ENCODE data around the gene SLX4IP. TPM values are rescaled to one million over a fixed set of nuclear protein-coding genes. Genes with fewer than 3 reads are reported as not detected.

Gene SLX4IP
- polyA plus RNA-seq, 1 donor = 4.3 TPM

DNA sequence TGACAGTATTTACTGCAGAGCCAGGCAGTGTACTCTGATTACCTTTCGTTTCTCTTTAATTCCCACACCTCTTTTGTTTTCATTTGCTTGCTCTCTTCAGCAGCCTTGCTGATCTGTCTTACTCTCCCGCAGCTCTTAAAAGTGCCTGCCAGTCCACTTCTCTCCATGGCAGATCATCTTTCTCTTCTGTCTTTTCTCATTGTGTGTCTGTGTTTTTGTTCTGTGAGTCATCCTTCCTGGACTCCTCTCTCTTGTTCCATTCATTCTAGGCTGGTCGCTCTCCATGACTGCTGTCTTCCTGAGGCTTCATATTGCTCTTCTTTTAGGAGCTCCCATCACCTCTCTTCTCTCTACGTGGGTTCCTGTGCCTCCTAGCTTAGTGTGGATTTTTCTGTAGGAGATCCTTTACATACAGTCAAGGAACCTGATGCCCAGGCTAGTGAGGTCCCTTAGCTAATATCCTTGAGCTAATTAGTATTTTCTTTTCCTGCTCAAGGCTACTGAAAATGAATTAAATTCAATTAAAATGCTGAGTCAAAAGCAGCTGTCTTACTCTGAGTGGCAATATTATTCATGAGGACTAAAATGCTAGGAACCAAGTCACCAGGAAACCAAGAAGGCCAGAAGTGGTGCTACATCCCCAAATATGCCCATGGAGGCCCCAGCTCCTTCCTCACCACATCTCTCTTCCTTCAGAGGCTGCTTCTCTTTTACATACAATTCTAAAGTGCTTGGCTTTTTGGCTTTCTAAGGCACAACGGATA, 86.1 kb downstream of the SLX4IP start:
- DNase-seq (ENCODE audit: low read depth) = no peak

DNA sequence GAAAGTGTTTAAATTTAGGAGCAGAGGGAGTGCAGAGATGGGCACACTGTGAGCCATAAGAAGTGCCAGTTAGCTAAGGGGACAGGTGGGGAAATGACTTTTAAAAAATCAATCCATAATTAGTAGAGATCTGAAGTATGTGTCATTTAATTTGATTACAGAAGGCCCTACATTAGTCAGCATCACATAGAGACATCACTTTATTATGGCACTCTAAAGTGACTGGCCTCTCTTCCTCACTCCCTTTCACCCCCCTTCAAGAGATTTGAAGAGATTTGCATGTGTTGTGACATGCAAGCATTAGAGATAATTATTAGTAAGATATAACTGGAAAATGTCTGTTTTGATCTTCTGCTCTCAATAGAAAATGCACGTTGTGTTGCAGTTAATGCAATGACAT, 86.7 kb downstream of the SLX4IP start:
- no peak for DNase-seq (ENCODE audit: low read depth)

DNA sequence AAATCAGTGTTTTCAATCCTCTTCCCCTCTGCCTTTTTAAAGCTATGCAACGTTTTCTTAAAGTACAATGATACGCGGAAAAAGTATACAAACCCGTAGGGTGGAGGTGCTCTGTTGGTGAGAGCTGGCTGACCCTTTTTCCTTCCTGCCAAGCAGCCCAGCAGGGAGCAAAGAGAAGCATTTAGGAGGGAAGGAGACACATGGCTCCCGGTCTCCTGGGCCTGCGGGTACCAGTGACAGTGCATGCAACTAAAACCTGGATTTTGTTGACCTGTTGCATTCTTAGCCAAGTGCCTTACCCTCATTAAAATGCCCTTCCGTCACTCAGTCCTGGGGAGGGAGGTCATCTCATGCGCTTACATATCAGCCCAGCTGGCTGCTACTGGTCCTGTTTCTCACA, 87.2 kb downstream of the SLX4IP start:
- no peak for DNase-seq (ENCODE audit: low read depth)

DNA sequence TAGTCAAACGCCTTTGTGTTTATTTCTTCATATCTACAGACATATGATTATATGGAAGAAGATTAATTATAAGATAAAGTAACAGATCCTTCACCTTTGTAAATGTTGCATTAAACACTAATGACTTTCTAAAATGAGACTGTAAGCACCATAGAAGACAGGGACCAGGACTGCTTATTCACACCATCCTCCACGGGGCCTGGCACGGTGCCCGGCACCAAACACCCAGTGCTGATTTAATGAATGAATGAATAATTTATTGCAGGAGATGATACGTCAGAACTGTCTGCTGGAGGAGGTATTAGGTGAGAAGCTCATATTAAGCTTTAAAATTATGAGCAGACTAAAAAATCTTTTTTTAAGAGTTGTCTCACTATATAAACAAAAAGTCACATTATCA, 88.3 kb downstream of the SLX4IP start:
- DNase-seq (ENCODE audit: low read depth) = no peak

DNA sequence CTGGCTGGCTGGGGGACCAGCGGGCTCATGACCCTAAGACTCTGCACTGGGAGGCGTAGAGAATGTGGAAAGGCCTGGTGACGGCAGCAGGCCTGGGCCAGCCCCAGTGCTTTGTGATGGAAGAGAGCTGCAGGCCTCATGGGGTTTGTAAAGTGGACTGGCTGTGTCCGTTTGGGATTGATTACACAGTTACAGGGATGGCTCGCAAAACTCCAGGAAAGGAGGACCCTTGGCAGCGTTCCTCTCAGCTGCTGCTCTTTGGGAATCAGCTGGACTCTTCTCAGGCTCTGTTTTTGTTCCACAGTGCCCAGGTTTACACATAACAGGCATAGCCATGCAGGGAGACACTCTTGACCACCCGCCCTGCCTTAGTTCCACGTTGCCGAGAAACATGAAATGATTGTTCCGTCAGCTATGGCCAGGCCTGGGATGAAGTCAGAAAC, 89.0 kb downstream of the SLX4IP start:
- peak; percentile 51 for DNase-seq (ENCODE audit: low read depth)

DNA sequence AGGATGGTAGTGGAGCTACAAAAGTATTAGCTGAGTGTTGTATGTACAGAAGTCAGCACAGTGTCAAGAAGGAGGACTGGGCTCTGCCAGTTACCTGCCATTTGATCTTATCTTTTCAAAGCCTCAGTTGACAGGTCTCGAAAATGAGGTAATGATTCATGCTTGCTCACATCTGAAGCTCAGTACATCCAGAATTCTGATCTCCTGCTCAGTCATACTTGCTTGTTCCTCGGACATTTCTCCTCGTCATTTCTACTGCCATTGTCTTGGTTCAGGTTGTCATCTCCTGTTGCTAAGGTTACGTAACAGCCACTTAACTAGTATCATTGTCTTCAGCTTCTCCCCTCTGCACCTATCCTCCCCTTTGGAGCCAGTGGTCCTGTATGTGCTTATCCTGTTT, 89.5 kb downstream of the SLX4IP start:
- no peak for DNase-seq (ENCODE audit: low read depth)

DNA sequence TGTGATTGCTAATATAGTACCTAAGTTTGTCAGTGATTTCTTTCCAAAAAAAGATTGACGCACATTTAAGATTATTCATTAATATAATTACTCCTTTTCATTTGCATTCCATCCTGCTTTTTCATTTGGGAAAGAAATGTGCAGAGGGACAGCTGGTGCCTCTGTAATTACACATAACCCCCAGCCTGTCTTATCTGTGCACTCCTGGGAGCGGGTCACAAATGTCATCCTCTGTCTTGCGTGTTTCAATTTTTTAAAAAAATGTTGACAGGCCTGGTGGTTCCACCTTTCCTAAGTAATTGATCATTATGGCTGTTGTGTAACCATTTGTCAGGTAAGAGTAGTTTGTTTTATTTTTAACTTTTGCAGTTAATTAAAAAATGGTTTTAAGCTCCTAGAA, 92.7 kb downstream of the SLX4IP start:
- DNase-seq (ENCODE audit: low read depth) = no peak

DNA sequence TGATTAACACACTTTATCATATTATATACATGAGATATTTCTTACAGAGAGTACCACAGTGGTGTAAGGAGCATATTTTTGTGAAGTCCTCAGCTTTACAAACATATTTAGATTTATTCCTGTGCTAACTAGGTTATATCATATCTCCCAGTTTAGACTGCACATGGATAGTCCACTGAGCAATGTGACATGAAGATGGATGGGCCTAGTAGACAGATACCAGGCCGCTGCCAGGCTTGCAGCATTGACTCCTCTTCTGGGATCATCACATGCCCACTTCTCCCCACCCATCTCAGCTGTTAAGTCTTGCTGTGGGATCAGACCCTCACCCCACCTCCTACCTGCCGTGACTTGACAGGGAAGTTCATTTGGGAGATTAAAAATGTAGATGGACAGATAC, 95.8 kb downstream of the SLX4IP start:
- no peak for DNase-seq (ENCODE audit: low read depth)

DNA sequence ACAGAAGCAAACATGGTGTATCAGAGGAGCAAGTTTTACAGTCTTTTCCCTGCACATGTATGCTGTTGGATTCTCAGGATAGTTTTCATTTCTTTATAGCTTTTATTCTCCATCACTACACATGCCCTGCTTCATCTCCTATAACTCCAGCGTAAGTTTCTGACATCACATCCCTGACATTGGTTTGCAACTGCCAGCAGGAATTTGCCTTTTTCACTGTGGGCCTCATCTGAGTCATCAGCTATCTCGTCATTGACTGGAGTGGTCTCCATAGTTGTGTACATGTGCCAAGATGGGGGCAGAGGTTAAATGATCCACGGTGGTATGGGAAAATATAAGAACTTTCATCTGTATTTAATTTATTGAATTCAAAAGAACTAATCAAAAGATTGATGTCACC, 96.7 kb downstream of the SLX4IP start:
- DNase-seq (ENCODE audit: low read depth) = no peak

DNA sequence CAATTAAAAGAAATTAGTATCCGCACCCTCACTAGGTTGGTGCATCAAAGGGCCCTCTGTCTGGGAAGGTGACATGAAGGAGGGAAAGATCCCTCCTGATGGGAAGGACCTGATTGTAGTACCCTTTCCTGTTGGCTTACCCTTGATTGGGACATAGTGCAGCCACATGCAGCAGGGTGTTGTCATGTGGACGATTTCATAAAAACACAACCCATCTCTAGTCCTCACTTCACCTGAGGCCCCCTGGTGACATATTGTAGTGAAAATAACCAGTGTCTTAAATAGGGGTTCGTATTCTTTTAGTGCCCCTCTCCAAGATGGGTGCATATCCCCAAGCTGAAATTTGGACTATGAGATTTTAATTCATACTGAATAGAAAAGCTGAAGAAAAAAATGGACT, 97.3 kb downstream of the SLX4IP start:
- no peak for DNase-seq (ENCODE audit: low read depth)

DNA sequence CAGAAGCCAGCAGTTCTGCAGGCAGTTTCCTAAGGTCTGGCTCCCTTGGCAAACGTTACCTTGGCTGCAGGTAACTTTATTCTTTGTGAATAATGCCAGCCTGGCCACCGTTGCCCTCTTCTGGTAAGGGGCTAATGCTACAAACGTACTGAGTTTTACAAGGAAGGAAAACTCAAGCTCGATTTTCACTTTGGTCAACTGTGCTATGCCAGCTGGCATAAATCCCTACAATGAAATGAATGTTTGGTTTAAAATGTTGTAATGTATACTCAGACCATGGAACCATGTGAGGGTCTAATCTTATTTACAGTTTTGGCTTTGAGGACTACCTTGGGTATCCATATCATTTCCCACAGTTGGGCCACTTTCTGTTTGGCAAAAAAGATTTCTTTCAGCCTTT, 101.4 kb downstream of the SLX4IP start:
- DNase-seq (ENCODE audit: low read depth) = no peak

DNA sequence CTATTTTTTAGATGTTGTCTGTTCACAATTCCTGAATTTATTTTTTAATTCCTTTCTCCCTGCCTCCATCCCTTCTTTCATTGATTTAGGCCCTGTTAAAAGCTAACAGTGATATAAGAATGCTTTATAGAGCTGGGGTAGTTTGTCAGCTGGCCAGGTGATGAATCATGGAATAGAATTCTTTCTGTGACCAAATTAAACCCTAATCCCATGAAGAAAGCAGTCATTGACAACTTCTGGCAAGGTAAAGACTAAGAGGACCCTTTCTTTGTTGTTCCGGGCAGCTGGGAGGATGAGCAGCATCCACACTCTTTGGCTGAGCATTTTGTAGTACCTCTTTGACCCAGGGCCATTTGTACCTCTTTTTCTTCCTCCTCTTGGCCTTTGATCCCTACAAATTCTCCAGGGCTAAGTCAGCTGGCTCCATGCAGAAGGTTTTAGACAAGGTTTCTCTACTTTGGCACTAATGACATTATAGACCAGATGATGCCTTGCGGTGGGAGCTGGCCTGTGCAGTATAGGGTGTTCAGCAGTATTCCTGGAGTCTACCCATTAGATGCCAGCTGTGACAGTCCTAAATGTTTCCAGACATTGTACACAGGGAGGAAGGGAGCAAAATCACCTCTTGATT, 102.9 kb downstream of the SLX4IP start:
- no peak for DNase-seq (ENCODE audit: low read depth)

DNA sequence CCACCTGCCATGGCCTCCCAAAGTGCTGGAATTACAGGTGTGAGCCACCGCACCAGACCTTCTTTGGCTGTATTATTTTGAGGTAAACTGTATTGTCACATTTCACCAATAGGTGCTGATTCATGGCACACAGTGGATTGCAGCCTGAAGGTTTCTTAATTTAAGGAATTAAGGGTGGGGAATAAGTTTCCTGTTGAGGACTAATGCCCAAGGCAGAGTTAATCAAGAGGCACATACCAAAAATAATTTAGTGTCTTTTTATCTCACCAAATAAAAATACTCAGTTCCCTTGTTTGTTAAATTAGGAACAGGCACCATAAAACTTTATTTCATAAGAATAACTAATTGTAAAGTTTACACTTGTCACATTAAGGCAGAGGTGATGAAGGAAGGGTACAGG, 103.7 kb downstream of the SLX4IP start:
- no peak for DNase-seq (ENCODE audit: low read depth)

DNA sequence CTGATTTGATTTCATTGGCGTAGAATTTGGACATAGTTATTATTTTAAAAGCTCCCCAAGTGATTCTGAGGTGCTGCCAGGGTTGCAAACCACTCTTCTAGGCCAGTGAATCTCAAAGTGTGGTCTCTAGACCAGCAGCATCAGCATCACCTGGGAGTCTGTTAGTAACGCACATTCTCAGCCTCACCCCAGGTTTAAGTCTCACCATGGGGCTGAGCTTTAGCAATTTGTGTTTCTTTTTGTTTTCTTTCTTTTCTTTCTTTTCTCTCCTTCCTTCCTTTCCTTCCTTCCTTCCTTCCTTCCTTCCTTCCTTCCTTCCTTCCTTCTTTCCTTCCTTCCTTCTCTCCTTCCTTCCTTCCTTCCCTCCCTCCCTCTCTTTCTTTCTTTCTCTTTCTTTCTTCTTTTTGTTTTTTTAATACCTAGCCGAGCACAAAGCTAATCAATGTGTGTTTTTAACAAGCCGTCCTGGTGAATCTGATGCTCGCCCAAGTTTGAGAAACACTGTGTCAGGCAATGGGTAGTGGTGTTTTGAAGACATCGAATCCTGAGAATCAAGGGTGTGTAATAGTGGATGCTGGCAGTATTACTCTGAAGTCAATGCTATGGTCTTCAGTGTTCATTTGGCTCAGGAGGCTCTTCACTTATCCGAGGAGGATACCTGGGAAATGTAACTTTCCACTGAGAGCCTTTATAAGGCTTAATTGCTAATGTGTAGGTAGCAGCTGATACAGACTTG, 104.9 kb downstream of the SLX4IP start:
- DNase-seq (ENCODE audit: low read depth) = no peak

DNA sequence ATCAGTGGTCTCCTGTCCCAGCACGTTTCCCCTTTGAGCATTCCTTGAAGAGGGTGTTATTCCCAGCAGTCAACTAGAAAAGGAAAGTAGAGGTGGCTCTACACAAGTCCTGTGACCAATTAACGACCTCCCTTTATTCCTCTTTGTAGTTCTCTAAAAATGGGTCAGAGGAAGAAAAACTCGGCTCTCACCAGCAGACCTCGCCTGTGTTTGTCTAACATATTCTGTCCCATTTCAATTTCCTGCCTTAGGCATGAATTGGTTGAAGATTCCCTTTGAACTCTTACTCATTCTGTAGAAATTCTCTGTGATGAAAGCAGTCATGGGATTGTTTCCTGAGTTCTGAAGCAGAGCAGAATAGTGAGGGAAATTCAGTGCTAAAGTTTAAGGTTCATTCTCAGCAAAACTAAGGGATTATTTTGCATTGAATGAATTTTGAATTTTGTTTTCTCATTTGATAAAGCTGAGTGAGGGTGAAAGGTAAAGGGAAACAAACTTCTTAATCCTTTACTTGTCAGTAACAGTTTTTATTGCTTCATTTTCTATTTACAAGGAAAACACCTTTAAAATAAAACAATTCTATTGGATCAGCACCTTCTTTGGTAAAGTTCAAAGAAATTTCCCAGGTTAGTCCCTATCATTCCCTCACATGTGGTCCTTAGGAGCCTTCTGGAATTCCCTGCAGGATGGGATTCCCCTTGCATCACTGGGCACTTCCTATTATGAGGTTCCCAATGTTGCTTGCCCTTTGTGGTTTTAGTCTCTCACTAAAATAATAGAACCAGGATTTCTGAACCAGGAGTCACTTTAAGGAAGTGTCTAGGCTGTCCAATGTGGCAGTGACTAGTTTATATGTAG, 105.8 kb downstream of the SLX4IP start:
- DNase-seq (ENCODE audit: low read depth) = no peak

DNA sequence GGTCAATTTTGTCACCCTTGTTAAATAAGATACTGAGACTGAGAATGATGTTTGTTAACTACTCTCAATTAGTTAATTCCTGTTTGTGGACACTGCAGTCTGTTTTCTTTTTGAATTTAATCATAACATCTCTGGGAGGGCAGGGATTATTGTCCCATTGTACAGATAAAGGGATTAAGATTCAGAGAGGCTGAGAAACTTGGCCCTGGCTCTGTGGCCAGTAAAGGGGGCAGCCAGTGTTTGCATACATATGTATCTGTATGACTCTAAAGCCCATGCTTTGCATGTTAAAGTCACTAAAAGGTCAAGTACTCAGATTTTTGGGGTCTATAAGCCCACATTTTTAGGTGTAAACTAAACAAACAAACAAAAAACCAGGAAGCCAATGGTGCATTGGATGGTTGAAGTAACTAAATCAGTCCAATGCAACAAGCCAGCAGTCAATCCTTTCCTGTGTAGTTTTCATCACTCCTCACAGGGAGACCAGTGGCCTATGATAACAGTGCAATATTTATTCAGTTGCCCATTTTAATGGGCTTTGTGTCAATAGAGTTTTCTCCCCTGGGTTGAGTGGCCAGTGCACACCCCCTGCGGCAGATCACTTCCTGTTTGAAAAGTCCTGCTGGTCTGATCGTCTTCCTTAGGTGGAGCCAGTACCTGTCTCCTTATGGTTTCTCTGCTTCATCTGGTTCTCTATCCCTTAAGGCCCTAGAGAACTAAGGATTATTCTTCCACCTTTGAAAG, 106.7 kb downstream of the SLX4IP start:
- no peak for DNase-seq (ENCODE audit: low read depth)

DNA sequence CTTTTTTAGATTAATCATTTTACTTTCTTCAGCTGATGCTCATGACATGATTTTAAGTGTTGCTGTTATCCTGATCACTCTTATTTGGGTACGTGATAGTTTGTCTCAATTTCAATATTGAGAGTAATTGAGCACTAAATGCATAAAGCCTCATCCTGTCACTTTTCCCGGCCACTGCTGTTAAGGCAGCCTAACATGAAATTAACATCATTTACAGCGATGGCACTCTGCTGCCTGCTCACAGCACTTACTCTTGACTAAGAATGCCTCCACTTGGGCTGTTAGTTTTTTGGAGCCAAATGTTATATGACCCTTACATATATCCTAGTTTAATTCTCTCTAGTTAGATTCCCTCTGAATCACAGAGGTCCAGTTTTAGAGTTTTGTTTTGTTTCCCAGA, 107.3 kb downstream of the SLX4IP start:
- DNase-seq (ENCODE audit: low read depth) = no peak

DNA sequence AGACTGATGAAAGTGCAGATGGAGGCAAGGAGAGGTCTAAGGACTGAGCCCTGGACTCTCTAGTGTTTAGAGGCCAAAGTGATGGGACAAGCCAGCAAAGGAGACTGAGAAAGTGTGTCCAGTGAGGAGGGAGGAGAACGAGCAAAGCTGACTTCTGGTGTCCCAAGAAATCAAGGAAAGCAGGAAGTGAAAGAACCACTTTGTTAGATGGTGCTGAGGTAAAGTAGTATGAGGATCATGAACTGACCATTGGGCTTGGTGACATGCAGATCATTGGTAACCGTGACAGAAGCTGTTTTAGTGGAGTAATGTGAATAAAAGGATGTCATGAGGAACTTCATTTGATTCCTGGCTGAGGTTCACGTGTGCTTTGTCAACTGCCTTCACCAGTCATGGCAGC, 108.4 kb downstream of the SLX4IP start:
- no peak for DNase-seq (ENCODE audit: low read depth)

DNA sequence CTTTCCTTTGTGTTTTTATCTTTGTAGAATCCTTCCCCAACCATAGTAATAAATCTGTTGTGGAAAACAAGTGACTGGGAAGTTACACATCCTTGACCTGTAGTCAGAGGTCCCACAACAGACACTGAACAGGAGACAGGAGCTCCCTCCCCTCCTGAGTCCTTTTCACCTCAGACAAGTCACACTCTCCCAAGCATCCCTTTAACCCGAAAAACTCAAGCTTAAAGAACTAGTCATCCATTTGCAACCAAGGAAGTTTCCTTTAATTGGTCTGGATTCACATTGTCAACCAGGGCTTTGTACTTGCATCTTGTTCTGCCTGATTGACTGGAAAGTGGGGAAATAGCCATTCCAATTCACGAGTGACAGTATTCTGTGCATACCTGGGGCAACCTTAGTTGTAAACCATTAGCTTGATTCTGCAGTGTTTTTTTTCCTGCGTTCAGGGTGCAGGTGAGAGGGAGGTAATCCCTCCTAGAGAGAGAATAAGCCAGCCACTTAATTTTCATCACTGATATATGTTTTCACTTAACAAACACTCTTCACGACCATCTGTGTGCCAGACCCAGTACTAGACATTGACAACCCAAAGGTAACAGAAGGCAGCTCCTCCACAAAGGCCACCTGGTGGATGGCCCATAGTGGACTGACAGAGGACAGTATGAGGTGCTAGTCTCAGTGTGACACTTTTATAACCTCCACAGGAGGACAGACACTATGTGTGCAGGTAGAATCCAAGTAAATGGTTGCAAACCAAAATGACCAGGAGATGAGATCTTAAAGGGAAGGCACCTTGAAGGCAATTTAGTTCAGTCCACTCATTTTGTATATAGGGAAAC, 112.4 kb downstream of the SLX4IP start:
- DNase-seq (ENCODE audit: low read depth) = no peak

DNA sequence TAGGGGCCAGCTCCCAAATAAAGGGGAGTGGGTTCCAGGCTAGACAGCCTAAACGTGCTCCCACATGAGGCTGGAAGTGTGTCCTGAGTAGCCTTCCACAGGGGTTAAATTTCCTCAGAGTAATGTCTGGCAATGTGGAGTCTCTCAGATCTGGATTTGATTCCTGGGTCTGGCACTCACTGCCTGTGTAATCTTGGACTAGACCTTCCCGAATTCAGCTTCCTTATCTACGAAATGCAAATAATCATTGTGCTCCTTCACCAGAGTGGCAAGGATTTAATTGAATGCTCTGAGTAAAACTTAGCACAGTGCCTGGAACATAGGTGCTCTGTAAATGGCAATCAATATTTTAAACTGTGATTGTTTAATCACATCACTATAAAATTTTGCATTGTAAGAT, 114.4 kb downstream of the SLX4IP start:
- DNase-seq (ENCODE audit: low read depth) = no peak
